DMS53 treated with DMSO at 0.1 percent for 48 hours (cell line): ENCODE results near the gene VSTM2B.

Experiments used
- DNase-seq: peaks from one replicate; lab custom pipeline; 2025; ENCODE audit not compliant: unreplicated experiment; lab: John Stamatoyannopoulos, UW

VSTM2B gene

GRCh38 chr19:29495901-29496441, 29.8 kb upstream of the VSTM2B start:
- DNase-seq, result no peak

- DNase-seq, result no peak
These were observed 28.6 kb upstream of the VSTM2B start for GRCh38 chr19:29497241-29497640.

DNA sequence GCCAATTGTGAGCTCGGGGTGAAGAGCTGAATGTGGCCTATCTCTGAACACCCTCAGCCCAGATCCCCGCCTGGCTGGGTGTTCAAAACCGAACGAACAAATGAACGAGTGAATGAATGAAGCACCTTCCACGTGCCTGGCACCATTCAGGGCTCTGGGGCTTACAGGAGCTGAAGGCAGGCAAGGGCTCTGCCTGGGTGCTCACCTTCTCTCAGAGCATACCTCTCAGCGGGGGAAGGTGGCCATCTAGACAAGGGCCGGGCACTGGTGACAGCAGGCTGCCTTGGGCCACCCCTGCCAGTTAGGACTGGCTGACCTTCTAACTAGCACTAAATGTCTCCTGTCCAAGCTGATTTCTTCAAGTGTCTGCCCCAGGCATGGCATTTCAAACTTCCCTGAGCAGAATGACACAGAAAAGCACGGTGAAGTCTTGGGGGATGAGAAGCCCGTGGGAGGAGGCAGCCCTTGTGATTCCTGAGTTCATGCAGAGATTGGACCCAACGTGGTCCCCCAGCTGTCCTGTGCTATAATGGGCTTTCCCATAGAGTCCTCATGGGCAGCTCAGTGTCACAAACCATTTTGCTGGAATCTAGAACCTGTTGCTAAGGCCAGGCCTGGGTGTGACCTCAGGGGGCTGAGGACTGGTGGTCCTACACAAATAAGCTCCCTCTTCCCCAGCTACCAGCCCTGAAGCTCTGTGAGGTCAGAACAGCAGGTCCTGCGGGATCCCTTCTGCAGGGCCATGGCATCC, 27.9 kb upstream of the VSTM2B start:
- DNase-seq, result no peak

DNA sequence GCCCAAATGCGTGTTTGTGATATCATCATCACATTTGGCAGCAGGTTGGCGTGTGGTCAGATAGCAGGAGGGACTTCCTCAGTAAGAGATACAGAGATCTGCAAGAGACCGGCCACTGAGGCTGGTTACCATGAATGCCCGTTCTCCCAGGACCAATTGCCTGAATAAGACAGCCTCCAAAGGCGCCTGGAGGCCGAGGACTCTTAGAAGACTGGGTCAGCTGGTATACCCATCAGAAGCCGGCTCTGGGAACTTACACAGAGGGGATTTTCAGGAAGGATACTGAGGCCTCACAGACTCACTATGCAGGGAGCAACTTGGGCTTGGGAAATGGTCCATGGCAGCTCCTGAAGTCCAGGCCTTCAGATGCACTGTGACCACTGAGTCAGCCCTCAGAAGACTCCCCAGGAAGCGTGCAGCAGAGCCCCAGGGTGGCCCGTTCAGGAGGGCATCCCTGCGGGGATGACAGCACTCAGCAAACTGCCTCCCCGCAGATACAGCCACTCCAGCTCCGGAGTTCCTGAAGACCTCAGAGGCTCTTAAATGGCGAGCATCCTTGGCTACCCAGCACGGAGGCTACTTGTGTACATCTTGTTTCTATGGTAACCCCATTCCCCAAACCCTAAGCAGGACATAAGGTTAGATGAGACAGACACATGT, 26.4 kb upstream of the VSTM2B start:
- no peak for DNase-seq

DNA sequence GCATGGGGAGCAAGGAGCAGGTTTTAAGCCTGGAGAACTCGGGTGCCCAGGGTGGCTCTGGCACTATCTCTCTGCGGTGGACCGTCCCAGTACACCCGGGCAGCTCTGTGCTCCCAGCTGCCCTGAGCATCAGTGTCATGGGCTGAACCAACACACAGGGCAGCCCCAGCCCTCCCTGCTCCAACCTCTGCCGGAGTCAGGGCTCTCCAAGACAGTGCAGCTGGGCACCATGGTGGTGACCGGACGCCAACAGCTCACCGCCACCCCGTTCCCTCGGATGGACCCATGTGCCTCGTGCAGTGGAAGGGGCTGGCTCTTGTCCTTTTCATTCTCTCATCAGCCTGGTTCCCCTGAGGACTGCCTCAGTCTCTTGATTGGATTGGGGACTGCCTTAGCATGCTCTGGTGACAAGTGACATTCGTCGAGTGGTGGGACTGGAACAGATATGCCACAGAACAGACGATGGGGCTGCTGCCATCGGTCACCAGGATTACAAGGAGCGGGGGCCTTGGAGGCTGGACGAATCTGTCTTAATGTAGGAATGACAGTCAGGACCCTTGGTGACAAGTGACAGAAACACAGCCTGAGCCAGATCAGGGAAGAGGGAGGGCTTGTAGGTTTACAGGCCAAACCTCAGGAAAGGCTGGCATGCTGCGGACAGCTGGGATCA, 25.7 kb upstream of the VSTM2B start:
- no peak for DNase-seq

DNA sequence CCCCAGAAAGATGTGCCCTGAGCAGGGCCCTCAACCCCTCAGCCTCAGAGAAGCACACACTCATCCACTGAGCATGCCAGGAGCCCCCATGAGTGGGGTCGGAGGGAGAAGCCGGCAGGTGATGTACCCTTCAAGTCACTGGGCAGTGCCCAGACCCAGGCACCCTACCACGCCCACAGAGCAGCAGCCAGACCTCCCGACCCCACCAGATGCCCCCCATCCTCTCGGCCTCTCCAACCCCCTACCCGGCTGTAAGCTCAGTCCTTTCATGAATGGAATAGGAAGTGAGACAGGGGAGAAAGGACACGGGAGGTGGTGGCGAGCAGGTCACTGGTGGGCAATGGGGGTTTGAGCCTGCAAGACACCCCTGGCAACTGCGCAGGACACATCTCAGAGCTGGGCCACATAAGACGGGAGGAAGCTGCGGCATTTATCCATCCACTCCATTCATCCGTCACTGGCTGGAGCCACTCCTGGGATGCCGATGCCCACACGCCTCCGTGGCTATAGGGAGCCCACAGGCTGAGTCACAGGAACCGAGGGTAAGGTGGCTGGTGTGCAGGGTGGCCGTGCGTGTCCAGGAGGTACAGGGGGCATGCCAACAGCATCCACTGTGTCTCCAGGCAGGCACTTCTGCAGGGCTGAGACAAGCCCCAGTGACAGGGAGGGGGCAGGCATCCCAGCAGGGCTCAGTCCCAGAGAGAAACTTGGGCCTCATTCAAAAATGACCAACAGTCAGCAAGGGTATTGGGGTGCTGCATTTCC, 23.8 kb upstream of the VSTM2B start:
- DNase-seq, result no peak

DNA sequence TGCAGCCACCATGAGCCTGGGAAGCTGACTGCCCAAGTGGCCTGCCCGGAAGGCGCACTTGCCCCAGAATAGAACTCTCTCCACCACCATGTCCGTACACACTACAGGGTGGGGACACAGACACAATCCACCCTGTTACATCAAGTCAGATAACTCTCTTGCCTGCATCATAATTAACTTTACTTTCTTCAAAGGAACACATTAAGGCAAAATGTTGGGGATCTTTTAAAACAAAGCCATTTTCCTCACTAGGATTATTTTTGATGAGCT, 23.3 kb upstream of the VSTM2B start:
- DNase-seq, result no peak

- DNase-seq, result no peak
These were observed 22.5 kb upstream of the VSTM2B start for GRCh38 chr19:29503140-29503758.

DNA sequence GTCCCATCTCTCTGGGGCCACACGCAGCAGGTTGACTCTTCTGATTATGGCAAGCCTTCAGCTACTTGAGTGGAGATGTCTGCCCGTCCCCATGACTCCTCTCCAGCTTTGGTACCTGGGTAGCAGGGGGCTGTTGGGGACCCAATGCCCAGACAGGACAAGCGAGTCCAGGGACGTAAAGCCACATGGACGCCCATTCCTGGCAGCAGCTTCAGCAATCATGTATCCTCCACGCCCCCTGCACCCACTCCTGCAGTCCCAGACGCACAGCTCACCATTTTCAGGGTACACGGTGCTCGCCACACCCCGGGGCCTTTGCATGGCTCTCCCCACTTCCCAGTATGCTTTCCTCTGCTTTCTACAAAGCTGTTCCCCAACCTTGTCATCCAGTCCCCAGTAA, 22.0 kb upstream of the VSTM2B start:
- DNase-seq, result no peak

- no peak for DNase-seq
These were observed 21.3 kb upstream of the VSTM2B start for GRCh38 chr19:29504454-29504853.

GRCh38 chr19:29505097-29505824, 20.5 kb upstream of the VSTM2B start:
- no peak for DNase-seq

- DNase-seq, result no peak
These were observed 19.2 kb upstream of the VSTM2B start for GRCh38 chr19:29506619-29506911.

DNA sequence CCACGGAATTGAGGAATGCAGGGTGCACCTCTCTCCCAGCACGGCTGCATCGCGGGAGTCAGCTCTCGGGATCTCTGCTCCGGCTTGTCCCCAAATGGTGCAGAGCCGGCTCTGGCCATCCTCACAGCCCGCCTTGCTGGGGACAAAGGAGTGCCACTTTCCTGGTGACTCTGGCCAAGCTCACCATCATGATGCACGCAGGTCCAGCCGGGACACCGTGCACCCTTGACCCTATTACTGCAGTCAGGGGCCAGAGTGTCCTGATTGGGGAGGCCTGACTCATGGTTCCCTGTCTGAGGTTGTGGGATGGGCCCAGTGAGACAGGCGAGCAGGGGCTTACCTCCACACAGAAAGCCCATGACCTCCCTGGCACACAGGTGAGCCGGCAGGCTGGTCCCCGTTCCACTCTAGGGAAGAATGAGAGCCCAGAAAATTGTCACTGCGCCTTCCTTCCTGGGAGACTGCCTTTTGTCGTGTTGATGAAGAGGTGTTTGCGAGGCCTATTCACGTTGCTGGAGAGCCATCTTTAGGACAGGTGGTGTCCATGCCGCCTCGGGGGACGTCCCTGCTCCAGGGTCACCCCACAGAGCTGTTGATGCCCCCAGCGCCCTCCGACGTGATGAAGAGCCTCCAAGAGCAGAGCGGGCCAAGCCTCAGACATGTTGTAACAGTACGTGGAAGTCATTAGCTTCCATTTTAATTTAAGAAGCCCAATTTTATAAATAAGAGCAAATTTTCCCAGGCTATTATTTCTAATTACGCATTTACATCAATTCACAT, 18.5 kb upstream of the VSTM2B start:
- no peak for DNase-seq

DNA sequence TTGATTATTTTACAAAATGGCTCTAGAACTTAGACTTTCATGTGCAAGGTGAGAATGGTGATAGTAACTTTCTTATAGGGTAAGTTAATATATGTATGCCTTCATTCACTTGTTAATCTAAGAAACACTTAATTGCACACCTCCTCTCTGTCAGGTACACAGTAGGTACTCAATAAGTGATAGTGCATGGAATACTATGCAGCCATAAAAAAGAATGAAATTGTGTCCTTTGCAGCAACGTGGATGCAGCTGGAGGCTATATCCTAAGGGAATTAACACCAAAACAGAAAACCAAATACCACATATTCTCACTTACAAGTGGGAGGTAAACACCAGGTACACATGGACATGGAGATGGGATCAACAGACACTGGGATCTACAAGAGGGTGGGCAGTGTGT, 17.6 kb upstream of the VSTM2B start:
- DNase-seq, result no peak

- no peak for DNase-seq
These were observed 16.3 kb upstream of the VSTM2B start for GRCh38 chr19:29509456-29509855.

DNA sequence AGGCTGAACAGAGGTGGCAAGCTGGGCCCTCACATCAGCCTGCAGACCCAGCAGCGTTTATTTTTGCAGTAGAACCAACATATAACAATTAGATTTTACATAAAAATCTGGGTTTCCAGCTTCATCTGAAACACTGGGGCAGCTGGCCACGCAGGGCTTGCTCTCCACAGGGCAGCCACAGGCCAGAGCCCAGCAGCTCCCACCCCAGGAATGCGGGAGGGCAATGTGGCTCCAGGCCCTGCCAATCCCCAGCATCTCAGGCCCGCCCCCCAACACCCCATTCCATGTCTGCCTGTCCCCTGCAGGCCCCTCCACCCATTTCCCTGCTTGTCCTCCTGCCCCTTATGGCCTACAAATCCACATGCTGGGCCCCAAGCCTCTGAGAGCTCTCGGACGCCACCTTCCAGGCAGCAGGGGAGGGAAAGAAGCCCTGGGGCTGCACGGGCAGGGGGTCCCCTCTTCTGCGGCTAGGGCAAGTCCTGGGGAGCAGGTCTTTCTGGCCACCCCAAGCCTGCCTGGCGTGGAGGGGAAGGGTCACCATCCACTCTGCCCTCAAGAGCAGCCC, 15.0 kb upstream of the VSTM2B start:
- DNase-seq, result no peak

DNA sequence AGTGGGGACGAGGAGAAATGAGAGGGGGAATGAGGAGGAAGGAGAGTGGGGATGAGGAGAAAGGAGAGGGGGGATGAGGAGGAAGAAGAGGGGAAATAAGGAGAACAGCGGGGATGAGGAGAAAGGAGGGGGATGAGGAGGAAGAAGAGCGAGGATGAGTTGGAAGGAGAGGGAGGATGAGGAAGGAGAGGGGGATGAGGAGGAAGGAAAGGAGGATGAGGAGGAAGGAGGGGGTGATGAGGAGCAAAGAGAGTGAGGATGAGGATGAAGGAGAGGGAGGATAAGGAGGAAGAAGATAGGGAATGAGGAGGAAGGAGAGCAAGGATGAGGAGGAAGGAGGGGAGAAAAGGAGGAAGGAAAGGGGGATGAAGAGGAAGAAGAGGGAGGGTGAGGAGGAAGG, 14.0 kb upstream of the VSTM2B start:
- no peak for DNase-seq

DNA sequence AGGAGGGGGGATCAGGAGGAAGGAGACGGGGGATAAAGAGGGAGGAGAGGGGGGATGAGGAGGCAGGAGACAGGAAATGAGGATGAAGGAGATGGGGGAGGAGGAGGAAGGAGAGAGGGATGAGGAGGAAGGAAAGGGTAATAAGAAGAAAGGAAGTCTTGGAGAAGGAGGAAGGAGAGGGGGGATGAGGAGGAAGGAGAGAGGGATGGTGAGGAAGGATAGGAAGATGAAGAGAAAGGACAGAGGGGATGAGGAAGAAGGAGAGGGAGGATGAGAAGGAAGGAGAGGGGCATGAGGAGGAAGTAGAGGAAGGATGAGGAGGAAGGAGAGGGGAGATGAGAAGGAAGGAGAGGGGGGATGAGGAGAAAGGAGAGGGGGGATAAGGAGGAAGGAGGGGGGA, 13.0 kb upstream of the VSTM2B start:
- no peak for DNase-seq

DNA sequence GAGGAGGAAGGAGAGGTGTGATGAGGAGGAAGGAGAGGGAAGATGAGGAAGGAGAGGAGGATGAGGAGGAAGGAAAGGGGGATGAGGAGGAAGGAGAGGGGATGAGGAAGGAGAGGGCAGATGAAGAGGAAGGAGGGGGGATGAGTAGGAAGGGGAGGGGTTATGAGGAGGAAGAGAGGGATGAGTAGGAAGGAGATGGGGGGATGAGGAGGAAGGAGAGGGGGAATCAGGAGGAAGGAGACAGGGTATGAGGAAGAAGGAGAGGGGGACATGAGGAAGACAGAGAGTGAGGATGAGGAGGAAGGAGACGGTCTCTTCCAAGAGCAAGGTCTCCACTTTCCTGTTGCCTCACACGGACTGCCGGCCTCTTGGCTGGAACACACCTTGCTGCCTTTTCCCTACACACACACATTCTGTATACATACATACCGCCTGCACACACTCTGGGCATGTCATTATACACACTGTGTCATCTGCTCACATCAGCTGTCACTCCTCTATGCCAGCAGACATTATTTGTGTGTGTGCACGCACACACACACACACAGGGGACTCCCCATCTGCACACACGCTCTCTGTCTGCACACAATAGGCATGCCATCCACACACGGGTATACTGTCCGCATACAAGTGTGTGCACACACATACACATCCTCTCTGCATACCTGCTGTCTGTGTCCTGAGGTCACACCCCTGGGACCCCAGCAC, 11.1 kb upstream of the VSTM2B start:
- no peak for DNase-seq
